GM19463 (cell line): Measurements from ENCODE around the gene FAM209A.
"Not testable (repeated sequence)": the region's sequence is repeated elsewhere in the genome, so short reads cannot be mapped to it uniquely, and the experiment has no call there.

Source experiments
- ATAC-seq: cut with Tn5 transposase; IDR thresholded peaks from one replicate; pipeline ENCODE4 v1.9.1; 2021; ENCODE audit warnings: mild to moderate bottlenecking, moderate library complexity; ENCODE audit not compliant: unreplicated experiment

The FAM209A gene

GRCh38 chr20:56524444-56524843 is at the start of gene FAM209A:
Gene FAM209A (plus strand): TSS chr20:56524744. CDS start chr20:56524809, 65 bp downstream.
- ATAC-seq, result not testable (repeated sequence)

- no peak for ATAC-seq
Observed at GRCh38 chr20:56483970-56484369, 40.6 kb upstream of the FAM209A start.

- ATAC-seq, result no peak
Observed at GRCh38 chr20:56487216-56487615, 37.3 kb upstream of the FAM209A start.

- ATAC-seq, result no peak
Observed at GRCh38 chr20:56488566-56488965, 36.0 kb upstream of the FAM209A start.

GRCh38 chr20:56501116-56501515 is 23.4 kb upstream of the FAM209A start:
- ATAC-seq, result no peak

- ATAC-seq, result no peak
Observed at GRCh38 chr20:56503916-56504315, 20.6 kb upstream of the FAM209A start.

GRCh38 chr20:56504373-56505005 is 20.1 kb upstream of the FAM209A start:
- no peak for ATAC-seq

GRCh38 chr20:56506103-56506502 is 18.4 kb upstream of the FAM209A start:
- ATAC-seq, result no peak

GRCh38 chr20:56511926-56512325 is 12.6 kb upstream of the FAM209A start:
- ATAC-seq, result no peak

GRCh38 chr20:56513161-56514150 is 11.1 kb upstream of the FAM209A start:
- no peak for ATAC-seq

- ATAC-seq, result no peak
Observed at GRCh38 chr20:56516631-56517030, 7.9 kb upstream of the FAM209A start.

GRCh38 chr20:56517211-56517610 is 7.3 kb upstream of the FAM209A start:
- ATAC-seq, result no peak

- ATAC-seq, result no peak
Observed at GRCh38 chr20:56517641-56518040, 6.9 kb upstream of the FAM209A start.

GRCh38 chr20:56518126-56518525 is 6.4 kb upstream of the FAM209A start:
- no peak for ATAC-seq

GRCh38 chr20:56518721-56519398 is 5.7 kb upstream of the FAM209A start:
- no peak for ATAC-seq

GRCh38 chr20:56519551-56519950 is 5.0 kb upstream of the FAM209A start:
- no peak for ATAC-seq

- no peak for ATAC-seq
Observed at GRCh38 chr20:56520180-56520579, 4.4 kb upstream of the FAM209A start.

- not testable (repeated sequence) for ATAC-seq
Observed at GRCh38 chr20:56520746-56521354, 3.7 kb upstream of the FAM209A start.

- ATAC-seq, result no peak
Observed at GRCh38 chr20:56522311-56522710, 2.2 kb upstream of the FAM209A start.

- ATAC-seq, result no peak
Observed at GRCh38 chr20:56527521-56527920, 3.0 kb downstream of the FAM209A start.

- ATAC-seq, result not testable (repeated sequence)
Observed at GRCh38 chr20:56532946-56533345, 8.4 kb downstream of the FAM209A start, which contains the start of gene FAM209B. Gene FAM209B (plus strand): TSS chr20:56533246. CDS start chr20:56533342, 96 bp downstream.
